Measurements from ENCODE around the gene COG6.

DNA sequence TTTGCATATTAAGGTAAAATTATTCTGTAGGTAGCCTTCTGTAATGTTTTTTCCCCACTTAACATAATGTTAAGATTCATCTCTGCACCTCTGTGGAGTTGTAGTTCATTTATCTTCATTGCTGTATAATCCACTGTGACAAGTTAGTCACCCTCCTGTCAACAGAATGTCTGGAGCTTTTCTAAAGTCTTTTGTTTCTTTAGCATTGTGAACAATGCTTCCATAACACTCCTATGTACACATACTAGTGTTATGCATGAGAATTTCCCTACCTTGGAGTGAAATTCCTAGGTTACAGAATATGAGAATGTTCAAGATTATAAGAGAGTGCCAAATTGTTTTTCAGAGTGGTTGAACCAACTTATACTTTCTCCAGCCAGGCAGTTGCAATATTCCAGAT lies 113.5 kb downstream of the COG6 start:
- TF ChIP-seq POLR2AphosphoS5 (IDR thresholded peaks at IDR 0.05; ENCODE audit: low read depth, low read length) (no peak), SIN3A (IDR thresholded peaks at IDR 0.05; ENCODE audit: borderline replicate concordance, insufficient read depth, low read length) (no peak), TAF1 (IDR thresholded peaks at IDR 0.05; ENCODE audit: borderline replicate concordance, insufficient read depth, low read length) (no peak), FOXP2 (optimal IDR thresholded peaks at IDR 0.05; ENCODE audit: borderline replicate concordance, extremely low read depth, extremely low read length, insufficient read depth) (no peak)
- TF ChIP-seq, protein P1, sequence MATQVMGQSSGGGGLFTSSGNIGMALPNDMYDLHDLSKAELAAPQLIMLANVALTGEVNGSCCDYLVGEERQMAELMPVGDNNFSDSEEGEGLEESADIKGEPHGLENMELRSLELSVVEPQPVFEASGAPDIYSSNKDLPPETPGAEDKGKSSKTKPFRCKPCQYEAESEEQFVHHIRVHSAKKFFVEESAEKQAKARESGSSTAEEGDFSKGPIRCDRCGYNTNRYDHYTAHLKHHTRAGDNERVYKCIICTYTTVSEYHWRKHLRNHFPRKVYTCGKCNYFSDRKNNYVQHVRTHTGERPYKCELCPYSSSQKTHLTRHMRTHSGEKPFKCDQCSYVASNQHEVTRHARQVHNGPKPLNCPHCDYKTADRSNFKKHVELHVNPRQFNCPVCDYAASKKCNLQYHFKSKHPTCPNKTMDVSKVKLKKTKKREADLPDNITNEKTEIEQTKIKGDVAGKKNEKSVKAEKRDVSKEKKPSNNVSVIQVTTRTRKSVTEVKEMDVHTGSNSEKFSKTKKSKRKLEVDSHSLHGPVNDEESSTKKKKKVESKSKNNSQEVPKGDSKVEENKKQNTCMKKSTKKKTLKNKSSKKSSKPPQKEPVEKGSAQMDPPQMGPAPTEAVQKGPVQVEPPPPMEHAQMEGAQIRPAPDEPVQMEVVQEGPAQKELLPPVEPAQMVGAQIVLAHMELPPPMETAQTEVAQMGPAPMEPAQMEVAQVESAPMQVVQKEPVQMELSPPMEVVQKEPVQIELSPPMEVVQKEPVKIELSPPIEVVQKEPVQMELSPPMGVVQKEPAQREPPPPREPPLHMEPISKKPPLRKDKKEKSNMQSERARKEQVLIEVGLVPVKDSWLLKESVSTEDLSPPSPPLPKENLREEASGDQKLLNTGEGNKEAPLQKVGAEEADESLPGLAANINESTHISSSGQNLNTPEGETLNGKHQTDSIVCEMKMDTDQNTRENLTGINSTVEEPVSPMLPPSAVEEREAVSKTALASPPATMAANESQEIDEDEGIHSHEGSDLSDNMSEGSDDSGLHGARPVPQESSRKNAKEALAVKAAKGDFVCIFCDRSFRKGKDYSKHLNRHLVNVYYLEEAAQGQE (IDR thresholded peaks at IDR 0.05; ENCODE audit: insufficient read depth in 1 of 2, low read depth in 2 of 2, low read length in 2 of 2) = no peak
